SU-DHL-6 (cell line): ENCODE data around the gene SLFN14.

ENCODE experiments used
- H2AFZ ChIP-seq: fragments of 200-600 bp; sonication (generic); 2 replicates; pipeline ENCODE4 v1.6.1; 2014; ENCODE audit warnings: low read depth, mild to moderate bottlenecking, moderate library complexity, mixed read lengths, antibody characterized with exemption, low read length; ENCODE audit not compliant: severe bottlenecking
- H3F3A ChIP-seq: fragments of 200-600 bp; shearing (Covaris generic); 2 replicates; pipeline ENCODE4 v1.6.0; 2016; ENCODE audit warnings: antibody characterized with exemption, mild to moderate bottlenecking; ENCODE audit not compliant: insufficient read depth
- H3K27ac ChIP-seq: fragments of 200-600 bp; sonication (generic); 2 replicates; pipeline ENCODE4 v1.5.1; 2016; ENCODE audit warnings: low read depth, mild to moderate bottlenecking, low read length, moderate library complexity, mixed read lengths
- H3K27me3 ChIP-seq: fragments of 200-600 bp; sonication (generic), shearing (Covaris generic); 2 replicates; pipeline ENCODE4 v1.6.0; 2014; ENCODE audit warnings: mild to moderate bottlenecking, low read length
- H3K36me3 ChIP-seq: fragments of 200-600 bp; sonication (generic); 2 replicates; pipeline ENCODE4 v1.6.1; 2014; ENCODE audit warnings: mild to moderate bottlenecking, low read length, mixed read lengths
- H3K4me2 ChIP-seq: fragments of 300-600, 200-600 bp; shearing (Covaris generic), sonication (generic); 2 replicates; pipeline ENCODE4 v1.6.0; 2014; ENCODE audit warnings: low read length, low read depth, mild to moderate bottlenecking; ENCODE audit not compliant: poor library complexity, severe bottlenecking
- H3K4me3 ChIP-seq: fragments of 200-600 bp; sonication (generic); 2 replicates; pipeline ENCODE4 v1.5.1; 2014; ENCODE audit warnings: antibody characterized with exemption, low read length, mild to moderate bottlenecking, mixed read lengths; ENCODE audit not compliant: insufficient read depth, poor library complexity, severe bottlenecking
- H3K79me2 ChIP-seq: fragments of 200-600 bp; sonication (generic); 2 replicates; pipeline ENCODE4 v1.6.1; 2014; ENCODE audit warnings: mild to moderate bottlenecking, low read length, moderate library complexity; ENCODE audit not compliant: insufficient read depth
- H3K9ac ChIP-seq: fragments of 200-600 bp; sonication (generic); 2 replicates; pipeline ENCODE4 v1.7.0; 2014; ENCODE audit warnings: mild to moderate bottlenecking, low read length
- H3K9me2 ChIP-seq: fragments of 200-600 bp; sonication (generic); replicated peaks from 2 replicates; pipeline ENCODE4 v1.6.1; 2014; ENCODE audit warnings: low read length; ENCODE audit not compliant: insufficient read depth
- H3K9me3 ChIP-seq: fragments of 200-600 bp; sonication (generic); 2 replicates; pipeline ENCODE4 v1.6.1; 2014; ENCODE audit warnings: low read length, mixed read lengths; ENCODE audit not compliant: insufficient read depth
- H4K20me1 ChIP-seq: fragments of 200-600 bp; sonication (generic); 2 replicates; pipeline ENCODE4 v1.6.1; 2014; ENCODE audit warnings: low read depth, mild to moderate bottlenecking, antibody characterized with exemption, low read length, moderate library complexity, mixed read lengths
- EZH2phosphoT487 ChIP-seq: fragments of 200-600 bp; sonication (generic), shearing (Covaris generic); conservative IDR thresholded peaks from 2 replicates; pipeline ENCODE4 v1.6.1; 2018; ENCODE audit warnings: mild to moderate bottlenecking, antibody characterized with exemption, low read length, moderate library complexity, mixed read lengths
- TF ChIP-seq, protein P1 (sequence below): fragments of 200-600 bp; sonication (generic); IDR thresholded peaks from one replicate; pipeline ENCODE4 v1.5.1; 2017; ENCODE audit warnings: antibody characterized with exemption, mild to moderate bottlenecking, low read length, moderate library complexity; ENCODE audit not compliant: insufficient read depth, poor library complexity, severe bottlenecking

Gene SLFN14

GRCh38 chr17:35559495-35560210 lies 966 bp downstream of the SLFN14 start:
- no peak overlapping the region for H3K4me3 ChIP-seq
- H3K27me3 ChIP-seq, result no peaks in the 10 kb centered on the region
- no peaks in the 10 kb centered on the region for H3F3A ChIP-seq
- no peaks in the 10 kb centered on the region for H4K20me1 ChIP-seq
- H3K9me2 ChIP-seq, result no peaks in the 10 kb centered on the region
- no peak overlapping the region for H3K9ac ChIP-seq
- no peaks in the 10 kb centered on the region for H3K9me3 ChIP-seq
- H2AFZ ChIP-seq, result no peak overlapping the region
- H3K79me2 ChIP-seq, result no peaks in the 10 kb centered on the region
- TF ChIP-seq, protein P1, sequence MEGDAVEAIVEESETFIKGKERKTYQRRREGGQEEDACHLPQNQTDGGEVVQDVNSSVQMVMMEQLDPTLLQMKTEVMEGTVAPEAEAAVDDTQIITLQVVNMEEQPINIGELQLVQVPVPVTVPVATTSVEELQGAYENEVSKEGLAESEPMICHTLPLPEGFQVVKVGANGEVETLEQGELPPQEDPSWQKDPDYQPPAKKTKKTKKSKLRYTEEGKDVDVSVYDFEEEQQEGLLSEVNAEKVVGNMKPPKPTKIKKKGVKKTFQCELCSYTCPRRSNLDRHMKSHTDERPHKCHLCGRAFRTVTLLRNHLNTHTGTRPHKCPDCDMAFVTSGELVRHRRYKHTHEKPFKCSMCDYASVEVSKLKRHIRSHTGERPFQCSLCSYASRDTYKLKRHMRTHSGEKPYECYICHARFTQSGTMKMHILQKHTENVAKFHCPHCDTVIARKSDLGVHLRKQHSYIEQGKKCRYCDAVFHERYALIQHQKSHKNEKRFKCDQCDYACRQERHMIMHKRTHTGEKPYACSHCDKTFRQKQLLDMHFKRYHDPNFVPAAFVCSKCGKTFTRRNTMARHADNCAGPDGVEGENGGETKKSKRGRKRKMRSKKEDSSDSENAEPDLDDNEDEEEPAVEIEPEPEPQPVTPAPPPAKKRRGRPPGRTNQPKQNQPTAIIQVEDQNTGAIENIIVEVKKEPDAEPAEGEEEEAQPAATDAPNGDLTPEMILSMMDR, result no peak
- no peak for TF ChIP-seq EZH2phosphoT487
- no peak overlapping the region for H3K4me2 ChIP-seq
- H3K36me3 ChIP-seq, result no peaks in the 10 kb centered on the region
- no peak overlapping the region for H3K27ac ChIP-seq

DNA sequence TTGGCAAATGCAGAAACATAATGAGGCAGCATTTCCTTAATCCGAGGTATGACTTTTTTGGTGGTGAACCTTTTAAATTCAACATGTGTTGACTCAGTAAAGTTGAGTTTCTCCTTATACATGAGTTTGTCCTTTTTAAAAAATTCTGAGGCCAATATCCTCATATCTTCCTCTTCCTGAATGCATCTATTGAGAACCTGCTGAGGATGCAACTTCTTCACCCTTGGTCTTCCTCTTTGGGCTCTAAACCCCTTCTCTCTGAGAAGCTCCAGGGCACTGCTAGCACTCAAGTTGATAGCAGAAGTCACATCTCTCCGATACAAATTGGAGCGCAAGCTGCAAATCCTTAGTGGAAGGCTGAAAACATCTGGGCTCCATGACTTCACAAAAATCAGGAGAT lies 3.3 kb downstream of the SLFN14 start:
- Histone ChIP-seq H3K36me3 (no peaks in the 10 kb centered on the region), H3K9me3 (no peaks in the 10 kb centered on the region), H3F3A (no peaks in the 10 kb centered on the region), H3K9me2 (no peaks in the 10 kb centered on the region), H2AFZ (no peak overlapping the region), H3K4me2 (no peak overlapping the region), H3K9ac (no peak overlapping the region), H3K27me3 (no peaks in the 10 kb centered on the region), H3K27ac (no peak overlapping the region), H3K4me3 (no peak overlapping the region), H4K20me1 (no peaks in the 10 kb centered on the region), H3K79me2 (no peaks in the 10 kb centered on the region)
- TF ChIP-seq, protein P1, result no peak
- TF ChIP-seq EZH2phosphoT487, result no peak

DNA sequence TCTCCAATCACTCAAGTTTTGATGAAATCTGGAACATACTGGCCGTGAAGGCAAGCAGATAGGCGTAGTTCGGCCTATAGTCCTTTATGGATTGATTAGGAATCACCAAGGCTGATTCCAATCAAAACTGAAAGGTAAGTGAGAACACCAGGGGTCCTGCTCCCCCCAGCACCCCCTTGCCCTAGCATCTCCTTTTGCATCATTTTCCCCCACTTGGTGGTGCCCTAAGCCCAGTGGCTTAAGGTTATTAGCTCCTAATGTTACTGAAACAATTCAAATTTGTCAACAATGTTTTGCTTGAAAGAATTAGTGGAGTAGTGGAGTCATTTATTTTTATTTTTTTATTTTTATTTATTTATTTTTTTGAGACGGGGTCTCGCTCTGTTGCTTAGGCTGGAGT lies 4.9 kb downstream of the SLFN14 start:
- no peak overlapping the region for H3K4me2 ChIP-seq
- H3K4me3 ChIP-seq, result no peak overlapping the region
- H3K36me3 ChIP-seq, result no peaks in the 10 kb centered on the region
- no peak overlapping the region for H3K27ac ChIP-seq
- H3K79me2 ChIP-seq, result no peaks in the 10 kb centered on the region
- no peaks in the 10 kb centered on the region for H3K9me2 ChIP-seq
- no peaks in the 10 kb centered on the region for H3F3A ChIP-seq
- H3K27me3 ChIP-seq, result no peaks in the 10 kb centered on the region
- no peak for TF ChIP-seq EZH2phosphoT487
- TF ChIP-seq, protein P1, result no peak
- no peaks in the 10 kb centered on the region for H3K9me3 ChIP-seq
- no peaks in the 10 kb centered on the region for H4K20me1 ChIP-seq
- H2AFZ ChIP-seq, result no peak overlapping the region
- H3K9ac ChIP-seq, result no peak overlapping the region
